Type B pancreatic cell (in vitro differentiated cells): Measurements from ENCODE around the gene RAB36. TPM values are rescaled to one million over a fixed set of nuclear protein-coding genes. Genes with fewer than 3 reads are reported as not detected.

Experiments
- DNase-seq: peaks from one replicate; pipeline ENCODE4 v3.0.0; 2021; ENCODE audit warnings: mixed read lengths; ENCODE audit not compliant: unreplicated experiment; ENCODE audit errors: extremely low spot score
- H3K27ac Mint-ChIP-seq: 2 replicates; pipeline ENCODE4 v1.8.0; 2021; ENCODE audit warnings: mild to moderate bottlenecking, mixed read lengths
- H3K27me3 Mint-ChIP-seq: 2 replicates; pipeline ENCODE4 v1.8.0; 2021; ENCODE audit warnings: mixed read lengths
- H3K36me3 Mint-ChIP-seq: 2 replicates; pipeline ENCODE4 v1.8.0; 2021; ENCODE audit warnings: mixed read lengths
- H3K4me1 Mint-ChIP-seq: one replicate; pipeline ENCODE4 v1.8.0; 2021; ENCODE audit warnings: mixed read lengths; ENCODE audit not compliant: unreplicated experiment
- H3K4me3 Mint-ChIP-seq: 2 replicates; pipeline ENCODE4 v1.8.0; 2021; ENCODE audit warnings: mild to moderate bottlenecking, mixed read lengths
- H3K9me3 Mint-ChIP-seq: 2 replicates; pipeline ENCODE4 v1.8.0; 2021; ENCODE audit warnings: mixed read lengths
- CTCF ChIP-seq: fragments of 200-600 bp; sonication (generic); conservative IDR thresholded peaks from 2 replicates; pipeline ENCODE4 v1.5.0; 2021; ENCODE audit warnings: antibody characterized with exemption, mild to moderate bottlenecking
- total RNA-seq: library from RNA; stranded (reverse); gene quantifications from 2 replicates; pipeline ENCODE4 v1.2.1, GENCODE V29; 2021; ENCODE audit warnings: low replicate concordance

Gene RAB36
- total RNA-seq, 1 donor from 2014 or later = 18.4 TPM

- peak overlapping the region; percentile 90 for H3K4me3 Mint-ChIP-seq
- peaks cover 34% of the 10 kb centered on the region for H3K4me1 Mint-ChIP-seq
- H3K27ac Mint-ChIP-seq = peak overlapping the region; percentile 72
- DNase-seq = no peak
- TF ChIP-seq CTCF = no peak
- H3K36me3 Mint-ChIP-seq = peaks cover 25% of the 10 kb centered on the region
- H3K27me3 Mint-ChIP-seq = no peaks in the 10 kb centered on the region
- peaks cover 14% of the 10 kb centered on the region for H3K9me3 Mint-ChIP-seq
Measured at GRCh38 chr22:23179381-23180299, 34.4 kb downstream of the RAB36 start.

- peak within 1 kb of the TSS; percentile 72 for H3K27ac Mint-ChIP-seq
- H3K36me3 Mint-ChIP-seq = peaks cover 26% of the 10 kb centered on the region
- no peak for TF ChIP-seq CTCF
- peaks cover 14% of the 10 kb centered on the region for H3K9me3 Mint-ChIP-seq
- peaks cover 36% of the 10 kb centered on the region for H3K4me1 Mint-ChIP-seq
- no peaks in the 10 kb centered on the region for H3K27me3 Mint-ChIP-seq
- no peak for DNase-seq
- H3K4me3 Mint-ChIP-seq = peak within 1 kb of the TSS; percentile 92
Measured at GRCh38 chr22:23180301-23180892, 35.1 kb downstream of the RAB36 start, which contains the start of gene BCR. BCR (plus strand) TSS chr22:23180509; CDS start chr22:23180961, 452 bp downstream.

- Mint-ChIP-seq H3K4me3 (peak overlapping the region; percentile 92), H3K4me1 (peaks cover 40% of the 10 kb centered on the region), H3K27ac (no peak overlapping the region), H3K36me3 (peaks cover 24% of the 10 kb centered on the region), H3K9me3 (peaks cover 10% of the 10 kb centered on the region), H3K27me3 (no peaks in the 10 kb centered on the region)
- DNase-seq = no peak
- TF ChIP-seq CTCF = no peak
Measured at GRCh38 chr22:23180893-23181720, 35.8 kb downstream of the RAB36 start.

- H3K27ac Mint-ChIP-seq = peak overlapping the region; percentile 79
- H3K27me3 Mint-ChIP-seq = no peaks in the 10 kb centered on the region
- TF ChIP-seq CTCF = no peak
- peak overlapping the region; percentile 92 for H3K4me3 Mint-ChIP-seq
- H3K36me3 Mint-ChIP-seq = peaks cover 20% of the 10 kb centered on the region
- DNase-seq = no peak
- H3K9me3 Mint-ChIP-seq = peaks cover 4% of the 10 kb centered on the region
- peaks cover 46% of the 10 kb centered on the region for H3K4me1 Mint-ChIP-seq
Measured at GRCh38 chr22:23181721-23182308, 36.5 kb downstream of the RAB36 start.
